HEK293 (cell line): ENCODE data around the gene EML3.

ENCODE experiments used
- BCL11B ChIP-seq: fragments of 450-650 bp; formaldehyde crosslinking; IDR thresholded peaks from 2 replicates; pipeline ENCODE4 v1.5.1; 2016; ENCODE audit warnings: low read depth, missing biosample characterization, missing genetic modification characterization
- GLI2 ChIP-seq: fragments of 450-650 bp; formaldehyde crosslinking; IDR thresholded peaks from 2 replicates; pipeline ENCODE4; 2017; ENCODE audit warnings: missing biosample characterization, missing genetic modification characterization, low read depth, borderline replicate concordance
- GLIS1 ChIP-seq: fragments of 450-650 bp; formaldehyde crosslinking; IDR thresholded peaks from 2 replicates; pipeline ENCODE4 v1.5.1; 2016; ENCODE audit warnings: missing biosample characterization, missing genetic modification characterization
- HOXC10 ChIP-seq: sonication (generic); formaldehyde crosslinking; IDR thresholded peaks from 2 replicates; pipeline ENCODE4 v1.8.1; 2023; ENCODE audit warnings: mild to moderate bottlenecking, missing genetic modification reagents
- IKZF3 ChIP-seq: fragments of 450-650 bp; IDR thresholded peaks from 2 replicates; pipeline ENCODE4 v1.5.0; 2018; ENCODE audit warnings: missing biosample characterization, mild to moderate bottlenecking, missing genetic modification characterization, moderate library complexity
- KLF10 ChIP-seq: fragments of 450-650 bp; IDR thresholded peaks from 2 replicates; pipeline ENCODE4 v1.5.1; 2018; ENCODE audit warnings: missing biosample characterization, mild to moderate bottlenecking, missing genetic modification characterization
- OVOL3 ChIP-seq: fragments of 450-650 bp; formaldehyde crosslinking; IDR thresholded peaks from 2 replicates; pipeline ENCODE4 v1.5.1; 2016; ENCODE audit warnings: missing biosample characterization, missing genetic modification characterization
- RBAK ChIP-seq: fragments of 450-650 bp; formaldehyde crosslinking; IDR thresholded peaks from 2 replicates; pipeline ENCODE4 v1.5.1; 2016; ENCODE audit warnings: missing biosample characterization, missing genetic modification characterization
- SALL2 ChIP-seq: fragments of 450-650 bp; formaldehyde crosslinking; IDR thresholded peaks from 2 replicates; pipeline ENCODE4 v1.5.0; 2017; ENCODE audit warnings: missing biosample characterization, mild to moderate bottlenecking, missing genetic modification characterization, borderline replicate concordance
- SP7 ChIP-seq: fragments of 450-650 bp; formaldehyde crosslinking; IDR thresholded peaks from 2 replicates; pipeline ENCODE4 v1.5.1; 2016; ENCODE audit warnings: missing biosample characterization, missing genetic modification characterization
- TCF7L2 ChIP-seq: IDR thresholded peaks from 2 replicates; pipeline ENCODE4 v1.6.1; 2011; ENCODE audit warnings: low read depth, mild to moderate bottlenecking, inconsistent platforms, low read length, moderate library complexity, borderline replicate concordance
- ZBTB17 ChIP-seq: fragments of 450-650 bp; formaldehyde crosslinking; IDR thresholded peaks from 2 replicates; pipeline ENCODE4 v1.5.1; 2016; ENCODE audit warnings: missing biosample characterization, missing genetic modification characterization
- ZBTB20 ChIP-seq: fragments of 450-650 bp; formaldehyde crosslinking; IDR thresholded peaks from 2 replicates; pipeline ENCODE4 v1.5.1; 2016; ENCODE audit warnings: missing biosample characterization, missing genetic modification characterization
- ZFHX2 ChIP-seq: fragments of 450-650 bp; formaldehyde crosslinking; conservative IDR thresholded peaks from 2 replicates; pipeline ENCODE4 v1.5.1; 2016; ENCODE audit warnings: missing biosample characterization, missing genetic modification characterization
- ZNF121 ChIP-seq: fragments of 450-650 bp; formaldehyde crosslinking; IDR thresholded peaks from 2 replicates; pipeline ENCODE4 v1.5.1; 2016; ENCODE audit warnings: missing biosample characterization, missing genetic modification characterization
- ZNF133 ChIP-seq: fragments of 450-650 bp; formaldehyde crosslinking; IDR thresholded peaks from 2 replicates; pipeline ENCODE4 v1.5.1; 2016; ENCODE audit warnings: missing biosample characterization, missing genetic modification characterization
- ZNF394 ChIP-seq: fragments of 450-650 bp; formaldehyde crosslinking; IDR thresholded peaks from 2 replicates; pipeline ENCODE4 v1.5.1; 2016; ENCODE audit warnings: missing biosample characterization, missing genetic modification characterization, mild to moderate bottlenecking, moderate library complexity, borderline replicate concordance
- ZNF624 ChIP-seq: fragments of 450-650 bp; formaldehyde crosslinking; IDR thresholded peaks from 2 replicates; pipeline ENCODE4 v1.5.1; 2017; ENCODE audit warnings: missing biosample characterization, missing genetic modification characterization
- ZNF654 ChIP-seq: fragments of 450-650 bp; formaldehyde crosslinking; IDR thresholded peaks from 2 replicates; pipeline ENCODE4 v1.5.1; 2016; ENCODE audit warnings: low read depth, missing biosample characterization, missing genetic modification characterization
- ZNF692 ChIP-seq: fragments of 450-650 bp; formaldehyde crosslinking; IDR thresholded peaks from 2 replicates; pipeline ENCODE4 v1.5.1; 2016; ENCODE audit warnings: missing biosample characterization, missing genetic modification characterization
- ZNF768 ChIP-seq: fragments of 450-650 bp; formaldehyde crosslinking; IDR thresholded peaks from 2 replicates; pipeline ENCODE4 v1.5.1; 2018; ENCODE audit warnings: missing biosample characterization, mild to moderate bottlenecking, missing genetic modification characterization
- ZNF792 ChIP-seq: fragments of 450-650 bp; formaldehyde crosslinking; IDR thresholded peaks from 2 replicates; pipeline ENCODE4 v1.5.1; 2016; ENCODE audit warnings: missing biosample characterization, missing genetic modification characterization
- ZNF843 ChIP-seq: fragments of 450-650 bp; formaldehyde crosslinking; IDR thresholded peaks from 2 replicates; pipeline ENCODE4 v1.5.1; 2016; ENCODE audit warnings: missing biosample characterization, missing genetic modification characterization
- TF ChIP-seq, protein P1 (sequence below): fragments of 450-650 bp; formaldehyde crosslinking; IDR thresholded peaks from 2 replicates; pipeline ENCODE4 v1.5.1; 2016; ENCODE audit warnings: missing biosample characterization, missing genetic modification characterization
- TF ChIP-seq, protein P2 (sequence below): fragments of 450-650 bp; formaldehyde crosslinking; IDR thresholded peaks from 2 replicates; pipeline ENCODE4 v1.5.1; 2016; ENCODE audit warnings: missing biosample characterization, missing genetic modification characterization, low read depth
- TF ChIP-seq, protein P3 (sequence below): fragments of 450-650 bp; formaldehyde crosslinking; IDR thresholded peaks from 2 replicates; pipeline ENCODE4 v1.5.1; 2016; ENCODE audit warnings: missing biosample characterization, missing genetic modification characterization
- TF ChIP-seq, protein P4 (sequence below): fragments of 450-650 bp; formaldehyde crosslinking; IDR thresholded peaks from 2 replicates; pipeline ENCODE4 v1.5.1; 2016; ENCODE audit warnings: missing biosample characterization, missing genetic modification characterization
- TF ChIP-seq, protein P5 (sequence below): fragments of 450-650 bp; formaldehyde crosslinking; IDR thresholded peaks from 2 replicates; pipeline ENCODE4 v1.5.1; 2016; ENCODE audit warnings: missing biosample characterization, missing genetic modification characterization
- TF ChIP-seq, protein P6 (sequence below): fragments of 450-650 bp; IDR thresholded peaks from 2 replicates; pipeline ENCODE4 v1.5.1; 2018; ENCODE audit warnings: missing biosample characterization, missing genetic modification characterization
- TF ChIP-seq, protein P7 (sequence below): fragments of 450-650 bp; formaldehyde crosslinking; IDR thresholded peaks from 2 replicates; pipeline ENCODE4 v1.5.1; 2017; ENCODE audit warnings: missing biosample characterization, missing genetic modification characterization

Gene EML3

GRCh38 chr11:62560566-62561103 lies 51.9 kb downstream of the EML3 start (continued):
- TF ChIP-seq, protein P1, sequence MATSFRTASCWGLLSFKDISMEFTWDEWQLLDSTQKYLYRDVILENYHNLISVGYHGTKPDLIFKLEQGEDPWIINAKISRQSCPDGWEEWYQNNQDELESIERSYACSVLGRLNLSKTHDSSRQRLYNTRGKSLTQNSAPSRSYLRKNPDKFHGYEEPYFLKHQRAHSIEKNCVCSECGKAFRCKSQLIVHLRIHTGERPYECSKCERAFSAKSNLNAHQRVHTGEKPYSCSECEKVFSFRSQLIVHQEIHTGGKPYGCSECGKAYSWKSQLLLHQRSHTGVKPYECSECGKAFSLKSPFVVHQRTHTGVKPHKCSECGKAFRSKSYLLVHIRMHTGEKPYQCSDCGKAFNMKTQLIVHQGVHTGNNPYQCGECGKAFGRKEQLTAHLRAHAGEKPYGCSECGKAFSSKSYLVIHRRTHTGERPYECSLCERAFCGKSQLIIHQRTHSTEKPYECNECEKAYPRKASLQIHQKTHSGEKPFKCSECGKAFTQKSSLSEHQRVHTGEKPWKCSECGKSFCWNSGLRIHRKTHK (tag by site-specific recombination): no peak
- TF ChIP-seq TCF7L2 (no peak), ZNF692 (tag by site-specific recombination) (peak; percentile 54), ZNF843 (tag by site-specific recombination) (0 out of 2 replicates have a peak, but pooled peaks have one; percentile 22), RBAK (tag by site-specific recombination) (no peak), IKZF3 (tag by site-specific recombination) (peak; percentile 91), OVOL3 (tag by site-specific recombination) (no peak), KLF10 (tag by site-specific recombination) (peak; percentile 62), ZNF121 (tag by site-specific recombination) (no peak), SP7 (tag by site-specific recombination) (peak; percentile 65), HOXC10 (CRISPR knock-in tag) (no peak), BCL11B (no peak), ZBTB20 (tag by site-specific recombination) (no peak; the same call in 1 of the 2 replicates), ZFHX2 (tag by site-specific recombination) (no peak), ZNF768 (tag by site-specific recombination) (no peak), ZNF792 (tag by site-specific recombination) (no peak), ZNF654 (tag by site-specific recombination) (peak; percentile 72), GLI2 (tag by site-specific recombination) (no peak), ZBTB17 (no peak; the same call in none of the 2 replicates), GLIS1 (tag by site-specific recombination) (peak; percentile 79), SALL2 (tag by site-specific recombination) (no peak), ZNF624 (tag by site-specific recombination) (no peak), ZNF133 (tag by site-specific recombination) (no peak), ZNF394 (tag by site-specific recombination) (0 out of 2 replicates have a peak, but pooled peaks have one; percentile 26)
- TF ChIP-seq, protein P2, sequence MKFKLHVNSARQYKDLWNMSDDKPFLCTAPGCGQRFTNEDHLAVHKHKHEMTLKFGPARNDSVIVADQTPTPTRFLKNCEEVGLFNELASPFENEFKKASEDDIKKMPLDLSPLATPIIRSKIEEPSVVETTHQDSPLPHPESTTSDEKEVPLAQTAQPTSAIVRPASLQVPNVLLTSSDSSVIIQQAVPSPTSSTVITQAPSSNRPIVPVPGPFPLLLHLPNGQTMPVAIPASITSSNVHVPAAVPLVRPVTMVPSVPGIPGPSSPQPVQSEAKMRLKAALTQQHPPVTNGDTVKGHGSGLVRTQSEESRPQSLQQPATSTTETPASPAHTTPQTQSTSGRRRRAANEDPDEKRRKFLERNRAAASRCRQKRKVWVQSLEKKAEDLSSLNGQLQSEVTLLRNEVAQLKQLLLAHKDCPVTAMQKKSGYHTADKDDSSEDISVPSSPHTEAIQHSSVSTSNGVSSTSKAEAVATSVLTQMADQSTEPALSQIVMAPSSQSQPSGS (tag by site-specific recombination): no peak
- TF ChIP-seq, protein P3, sequence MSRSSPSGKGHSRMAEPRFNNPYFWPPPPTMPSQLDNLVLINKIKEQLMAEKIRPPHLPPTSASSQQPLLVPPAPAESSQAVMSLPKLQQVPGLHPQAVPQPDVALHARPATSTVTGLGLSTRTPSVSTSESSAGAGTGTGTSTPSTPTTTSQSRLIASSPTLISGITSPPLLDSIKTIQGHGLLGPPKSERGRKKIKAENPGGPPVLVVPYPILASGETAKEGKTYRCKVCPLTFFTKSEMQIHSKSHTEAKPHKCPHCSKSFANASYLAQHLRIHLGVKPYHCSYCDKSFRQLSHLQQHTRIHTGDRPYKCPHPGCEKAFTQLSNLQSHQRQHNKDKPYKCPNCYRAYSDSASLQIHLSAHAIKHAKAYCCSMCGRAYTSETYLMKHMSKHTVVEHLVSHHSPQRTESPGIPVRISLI (tag by site-specific recombination): no peak
- TF ChIP-seq, protein P4, sequence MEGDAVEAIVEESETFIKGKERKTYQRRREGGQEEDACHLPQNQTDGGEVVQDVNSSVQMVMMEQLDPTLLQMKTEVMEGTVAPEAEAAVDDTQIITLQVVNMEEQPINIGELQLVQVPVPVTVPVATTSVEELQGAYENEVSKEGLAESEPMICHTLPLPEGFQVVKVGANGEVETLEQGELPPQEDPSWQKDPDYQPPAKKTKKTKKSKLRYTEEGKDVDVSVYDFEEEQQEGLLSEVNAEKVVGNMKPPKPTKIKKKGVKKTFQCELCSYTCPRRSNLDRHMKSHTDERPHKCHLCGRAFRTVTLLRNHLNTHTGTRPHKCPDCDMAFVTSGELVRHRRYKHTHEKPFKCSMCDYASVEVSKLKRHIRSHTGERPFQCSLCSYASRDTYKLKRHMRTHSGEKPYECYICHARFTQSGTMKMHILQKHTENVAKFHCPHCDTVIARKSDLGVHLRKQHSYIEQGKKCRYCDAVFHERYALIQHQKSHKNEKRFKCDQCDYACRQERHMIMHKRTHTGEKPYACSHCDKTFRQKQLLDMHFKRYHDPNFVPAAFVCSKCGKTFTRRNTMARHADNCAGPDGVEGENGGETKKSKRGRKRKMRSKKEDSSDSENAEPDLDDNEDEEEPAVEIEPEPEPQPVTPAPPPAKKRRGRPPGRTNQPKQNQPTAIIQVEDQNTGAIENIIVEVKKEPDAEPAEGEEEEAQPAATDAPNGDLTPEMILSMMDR: peak; percentile 74
- TF ChIP-seq, protein P5, sequence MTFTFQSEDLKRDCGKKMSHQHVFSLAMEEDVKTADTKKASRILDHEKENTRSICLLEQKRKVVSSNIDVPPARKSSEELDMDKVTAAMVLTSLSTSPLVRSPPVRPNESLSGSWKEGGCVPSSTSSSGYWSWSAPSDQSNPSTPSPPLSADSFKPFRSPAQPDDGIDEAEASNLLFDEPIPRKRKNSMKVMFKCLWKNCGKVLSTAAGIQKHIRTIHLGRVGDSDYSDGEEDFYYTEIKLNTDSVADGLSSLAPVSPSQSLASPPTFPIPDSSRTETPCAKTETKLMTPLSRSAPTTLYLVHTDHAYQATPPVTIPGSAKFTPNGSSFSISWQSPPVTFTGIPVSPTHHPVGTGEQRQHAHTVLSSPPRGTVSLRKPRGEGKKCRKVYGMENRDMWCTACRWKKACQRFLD (tag by site-specific recombination): no peak
- TF ChIP-seq, protein P6, sequence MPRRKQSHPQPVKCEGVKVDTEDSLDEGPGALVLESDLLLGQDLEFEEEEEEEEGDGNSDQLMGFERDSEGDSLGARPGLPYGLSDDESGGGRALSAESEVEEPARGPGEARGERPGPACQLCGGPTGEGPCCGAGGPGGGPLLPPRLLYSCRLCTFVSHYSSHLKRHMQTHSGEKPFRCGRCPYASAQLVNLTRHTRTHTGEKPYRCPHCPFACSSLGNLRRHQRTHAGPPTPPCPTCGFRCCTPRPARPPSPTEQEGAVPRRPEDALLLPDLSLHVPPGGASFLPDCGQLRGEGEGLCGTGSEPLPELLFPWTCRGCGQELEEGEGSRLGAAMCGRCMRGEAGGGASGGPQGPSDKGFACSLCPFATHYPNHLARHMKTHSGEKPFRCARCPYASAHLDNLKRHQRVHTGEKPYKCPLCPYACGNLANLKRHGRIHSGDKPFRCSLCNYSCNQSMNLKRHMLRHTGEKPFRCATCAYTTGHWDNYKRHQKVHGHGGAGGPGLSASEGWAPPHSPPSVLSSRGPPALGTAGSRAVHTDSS (tag by site-specific recombination): no peak
- TF ChIP-seq, protein P7, sequence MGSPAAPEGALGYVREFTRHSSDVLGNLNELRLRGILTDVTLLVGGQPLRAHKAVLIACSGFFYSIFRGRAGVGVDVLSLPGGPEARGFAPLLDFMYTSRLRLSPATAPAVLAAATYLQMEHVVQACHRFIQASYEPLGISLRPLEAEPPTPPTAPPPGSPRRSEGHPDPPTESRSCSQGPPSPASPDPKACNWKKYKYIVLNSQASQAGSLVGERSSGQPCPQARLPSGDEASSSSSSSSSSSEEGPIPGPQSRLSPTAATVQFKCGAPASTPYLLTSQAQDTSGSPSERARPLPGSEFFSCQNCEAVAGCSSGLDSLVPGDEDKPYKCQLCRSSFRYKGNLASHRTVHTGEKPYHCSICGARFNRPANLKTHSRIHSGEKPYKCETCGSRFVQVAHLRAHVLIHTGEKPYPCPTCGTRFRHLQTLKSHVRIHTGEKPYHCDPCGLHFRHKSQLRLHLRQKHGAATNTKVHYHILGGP (tag by site-specific recombination): no peak
